Naive B cell (primary cell): ENCODE measurements around the gene DRD5. TPM values are rescaled to one million over a fixed set of nuclear protein-coding genes. Genes with fewer than 3 reads are reported as not detected.
"Not testable (repeated sequence)": the region's sequence is repeated elsewhere in the genome, so short reads cannot be mapped to it uniquely, and the experiment has no call there.

Experiments
- ATAC-seq, 2 donors: fragments of 150-1000 bp; cut with Tn5 transposase; 2 replicates each; pipeline ENCODE4 v1.10.0; 2021; ENCODE audit warnings: low read depth in 2 of 2, mild to moderate bottlenecking in 2 of 2, moderate library complexity in 2 of 2
- DNase-seq: peaks from one replicate; pipeline ENCODE4 v3.0.0; 2022
- H3K27ac Mint-ChIP-seq, 6 donors: one replicate each; pipeline ENCODE4 v1.8.0; 2020 to 2022; ENCODE audit warnings: mild to moderate bottlenecking in 6 of 6, mixed read lengths in 6 of 6, moderate library complexity in 5 of 6, inconsistent platforms in 2 of 6
- H3K27me3 Mint-ChIP-seq, 3 donors: one replicate each; pipeline ENCODE4 v1.8.0; 2021 to 2022; ENCODE audit warnings: mixed read lengths in 3 of 3, mild to moderate bottlenecking in 1 of 3
- H3K36me3 Mint-ChIP-seq, 2 donors: one replicate each; pipeline ENCODE4 v1.8.0; 2020 to 2022; ENCODE audit warnings: mixed read lengths in 2 of 2, inconsistent platforms in 1 of 2, mild to moderate bottlenecking in 1 of 2
- H3K4me1 Mint-ChIP-seq, 3 donors: one replicate each; pipeline ENCODE4 v1.8.0; 2020 to 2022; ENCODE audit warnings: mixed read lengths in 3 of 3, inconsistent platforms in 1 of 3, mild to moderate bottlenecking in 1 of 3, moderate library complexity in 1 of 3
- H3K4me3 Mint-ChIP-seq, 8 donors: one replicate each; pipeline ENCODE4 v1.8.0; 2020 to 2022; ENCODE audit warnings: mild to moderate bottlenecking in 8 of 8, mixed read lengths in 8 of 8, moderate library complexity in 8 of 8, inconsistent platforms in 2 of 8
- H3K9me3 Mint-ChIP-seq, 7 donors: one replicate each; pipeline ENCODE4 v1.8.0; 2020 to 2022; ENCODE audit warnings: mixed read lengths in 7 of 7, mild to moderate bottlenecking in 5 of 7, inconsistent platforms in 2 of 7, moderate library complexity in 1 of 7
- polyA plus RNA-seq, 6 donors: library from polyadenylated mRNA; unstranded; fragments of 300-500 nt; fragmentation: Illumina TruSeq; gene quantifications; one replicate each; pipeline ENCODE4 v1.2.3, GENCODE V29; 2021; ENCODE audit warnings: low read depth in 6 of 6

The DRD5 gene
- polyA plus RNA-seq, 6 donors from 2014 or later, result not detected

DNA sequence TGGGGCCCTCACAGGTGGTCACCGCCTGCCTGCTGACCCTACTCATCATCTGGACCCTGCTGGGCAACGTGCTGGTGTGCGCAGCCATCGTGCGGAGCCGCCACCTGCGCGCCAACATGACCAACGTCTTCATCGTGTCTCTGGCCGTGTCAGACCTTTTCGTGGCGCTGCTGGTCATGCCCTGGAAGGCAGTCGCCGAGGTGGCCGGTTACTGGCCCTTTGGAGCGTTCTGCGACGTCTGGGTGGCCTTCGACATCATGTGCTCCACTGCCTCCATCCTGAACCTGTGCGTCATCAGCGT is 652 bp downstream of the DRD5 start:
- Mint-ChIP-seq H3K27ac (no peak overlapping the region), H3K36me3 (peaks cover 0 to 22% of the 10 kb centered on the region in 2 donors)
- DNase-seq, result no peak

DNA sequence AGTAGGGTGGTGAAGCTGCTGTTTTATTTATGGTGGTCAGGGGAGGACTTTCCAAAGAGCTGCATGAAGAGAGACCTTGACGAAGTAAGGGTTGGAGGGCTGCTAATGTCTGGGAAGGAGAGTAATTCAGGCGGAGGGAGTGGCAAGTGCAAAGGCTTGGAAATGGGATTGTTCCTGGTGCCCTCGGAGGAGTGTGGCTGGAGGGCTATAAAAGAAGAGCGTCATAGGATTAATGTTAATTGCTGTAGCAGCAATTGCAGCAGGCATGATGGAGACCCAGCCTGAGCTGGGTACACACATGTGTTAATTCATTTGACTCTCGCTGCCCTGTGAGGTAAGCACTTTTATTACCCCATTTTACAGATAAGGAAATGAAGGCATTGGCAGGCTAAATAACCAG is 4.5 kb downstream of the DRD5 start:
- H3K4me1 Mint-ChIP-seq, ATAC-seq, H3K4me3 Mint-ChIP-seq, H3K27ac Mint-ChIP-seq, H3K9me3 Mint-ChIP-seq, DNase-seq: not testable (repeated sequence)
- H3K36me3 Mint-ChIP-seq, result peaks cover 0 to 13% of the 10 kb centered on the region in 2 donors
- peaks cover 36 to 44% (median 42%) of the 10 kb centered on the region in 3 donors for H3K27me3 Mint-ChIP-seq

More for the DNA sequence above, 652 bp downstream of the DRD5 start:
- Mint-ChIP-seq H3K4me1 (no peaks in the 10 kb centered on the region), H3K27me3 (peaks cover 39 to 62% (median 57%) of the 10 kb centered on the region in 3 donors), H3K4me3 (no peak overlapping the region), H3K9me3 (peaks cover 0 to 6% (median 1%) of the 10 kb centered on the region in 7 donors)
- no peak for ATAC-seq

DNA sequence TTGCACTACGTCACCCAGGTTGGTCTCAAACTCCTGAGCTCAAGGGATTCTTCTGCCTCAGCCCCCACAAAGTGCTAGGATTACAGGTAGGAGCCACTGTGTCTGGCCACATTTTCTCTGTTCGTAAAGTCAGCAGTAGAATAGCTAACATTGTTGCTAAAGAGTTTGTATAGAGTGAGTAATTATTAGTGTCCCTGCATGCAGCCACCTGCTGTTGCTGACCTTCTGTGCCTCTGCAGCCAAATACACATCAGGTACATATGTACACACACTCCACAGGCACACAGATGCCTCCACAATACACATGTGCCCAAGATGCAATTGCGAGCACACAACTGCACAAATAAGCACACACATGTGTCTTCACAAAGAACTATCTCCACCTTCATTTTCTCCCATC is 10.9 kb downstream of the DRD5 start:
- no peak for ATAC-seq
- Mint-ChIP-seq H3K27ac (no peak overlapping the region), H3K27me3 (peaks cover 7 to 27% (median 17%) of the 10 kb centered on the region in 3 donors), H3K9me3 (peaks cover 1 to 12% (median 7%) of the 10 kb centered on the region in 7 donors), H3K4me1 (no peaks in the 10 kb centered on the region), H3K36me3 (no peaks in the 10 kb centered on the region), H3K4me3 (no peak overlapping the region)
- DNase-seq, result no peak

DNA sequence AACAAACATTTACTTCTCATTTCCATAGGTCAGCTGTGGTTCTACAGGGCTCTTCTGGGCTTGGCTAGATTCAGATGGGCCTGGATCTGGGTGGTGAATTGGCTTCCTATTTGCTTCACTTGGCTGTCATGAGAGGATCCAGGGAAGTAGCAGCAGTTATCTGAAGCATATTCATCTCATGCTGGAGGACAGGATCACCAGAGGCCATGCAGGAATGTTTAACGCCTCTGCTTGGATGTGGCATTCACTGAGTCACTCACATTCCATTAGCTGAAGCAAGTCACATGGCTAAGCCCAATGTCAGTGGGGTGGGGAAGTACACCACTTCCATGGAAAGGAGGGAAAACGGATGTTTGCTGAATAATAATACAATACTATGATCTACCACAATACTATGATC is 15.2 kb downstream of the DRD5 start:
- not testable (repeated sequence) for ATAC-seq, H3K4me3 Mint-ChIP-seq, H3K36me3 Mint-ChIP-seq, H3K27ac Mint-ChIP-seq, H3K9me3 Mint-ChIP-seq, H3K4me1 Mint-ChIP-seq, DNase-seq
- peaks cover 0 to 18% (median 5%) of the 10 kb centered on the region in 3 donors for H3K27me3 Mint-ChIP-seq

DNA sequence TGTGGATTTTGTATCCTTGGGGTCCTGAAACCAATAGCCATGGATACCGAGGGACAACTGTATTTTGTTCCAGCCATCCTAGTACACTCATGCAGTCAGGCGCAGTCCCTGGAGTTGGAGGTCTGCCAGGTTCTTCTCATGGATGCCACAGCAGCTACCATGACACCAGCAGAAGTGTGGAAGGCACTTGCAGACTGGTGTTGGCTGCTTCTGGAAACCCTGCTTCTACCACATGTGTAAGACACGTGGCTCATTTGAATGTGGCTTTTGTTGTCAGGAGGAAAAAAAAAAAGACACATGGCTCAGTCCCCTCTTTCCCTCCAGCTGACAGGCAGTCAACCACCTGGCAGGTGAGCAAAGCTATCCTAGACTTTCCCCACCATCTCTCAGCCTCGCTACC is 19.4 kb downstream of the DRD5 start:
- H3K4me1 Mint-ChIP-seq, result no peaks in the 10 kb centered on the region
- no peak overlapping the region for H3K4me3 Mint-ChIP-seq
- H3K27ac Mint-ChIP-seq, result no peak overlapping the region
- peaks cover 0 to 30% (median 22%) of the 10 kb centered on the region in 3 donors for H3K27me3 Mint-ChIP-seq
- H3K36me3 Mint-ChIP-seq, result no peaks in the 10 kb centered on the region
- H3K9me3 Mint-ChIP-seq, result peaks cover 0 to 2% (median 0%) of the 10 kb centered on the region in 7 donors
- no peak for ATAC-seq
- DNase-seq, result no peak

DNA sequence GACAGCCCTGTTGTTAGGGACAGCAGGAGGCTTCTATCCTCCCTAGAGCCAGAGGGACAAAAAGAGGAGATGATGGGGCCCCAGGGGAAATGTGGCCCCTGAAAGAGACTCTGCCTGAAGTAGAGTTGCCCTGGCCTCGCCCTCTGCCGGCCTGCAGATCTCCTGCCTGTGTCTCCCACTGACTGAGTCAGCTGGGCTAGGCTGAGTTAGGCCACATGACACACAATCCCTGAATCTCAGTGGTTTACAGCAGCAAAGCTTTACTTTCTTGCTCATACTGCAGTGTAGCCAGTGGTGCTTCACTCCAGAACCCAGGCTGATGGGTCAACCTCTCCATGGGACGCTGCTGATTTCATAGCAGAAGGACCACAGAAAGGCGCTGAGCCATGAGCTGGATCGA is 23.5 kb downstream of the DRD5 start:
- H3K9me3 Mint-ChIP-seq, result no peaks in the 10 kb centered on the region
- no peak for DNase-seq
- no peaks in the 10 kb centered on the region for H3K36me3 Mint-ChIP-seq
- H3K27ac Mint-ChIP-seq, result no peak overlapping the region
- H3K27me3 Mint-ChIP-seq, result peaks cover 2 to 17% (median 14%) of the 10 kb centered on the region in 3 donors
- no peak for ATAC-seq
- no peaks in the 10 kb centered on the region for H3K4me1 Mint-ChIP-seq
- H3K4me3 Mint-ChIP-seq, result peak overlapping the region in 1 of 8 donors; percentile 53

DNA sequence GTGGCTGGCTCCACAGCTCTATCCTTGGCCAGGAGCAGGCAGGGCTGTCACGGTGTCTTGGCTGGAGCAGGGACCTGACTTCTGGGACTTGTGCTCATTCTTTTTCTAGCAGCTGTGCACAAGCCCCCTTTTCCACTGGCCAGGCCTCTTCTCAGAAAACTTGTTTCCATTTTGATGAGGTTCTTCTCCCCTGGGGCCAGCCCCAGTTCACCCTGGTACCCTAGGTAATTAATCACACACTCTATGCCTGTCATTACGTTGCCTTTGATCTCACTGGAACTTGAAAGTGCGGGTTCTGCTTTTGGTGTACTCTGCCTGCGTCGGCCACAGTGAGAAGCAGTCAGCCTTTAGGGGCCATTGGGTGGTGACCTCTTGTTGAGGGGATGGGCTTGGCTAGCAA is 26.6 kb downstream of the DRD5 start:
- peaks cover 2 to 28% (median 3%) of the 10 kb centered on the region in 3 donors for H3K27me3 Mint-ChIP-seq
- no peak for ATAC-seq
- no peaks in the 10 kb centered on the region for H3K9me3 Mint-ChIP-seq
- no peaks in the 10 kb centered on the region for H3K4me1 Mint-ChIP-seq
- H3K36me3 Mint-ChIP-seq, result no peaks in the 10 kb centered on the region
- no peak overlapping the region for H3K4me3 Mint-ChIP-seq
- DNase-seq, result no peak
- no peak overlapping the region for H3K27ac Mint-ChIP-seq

DNA sequence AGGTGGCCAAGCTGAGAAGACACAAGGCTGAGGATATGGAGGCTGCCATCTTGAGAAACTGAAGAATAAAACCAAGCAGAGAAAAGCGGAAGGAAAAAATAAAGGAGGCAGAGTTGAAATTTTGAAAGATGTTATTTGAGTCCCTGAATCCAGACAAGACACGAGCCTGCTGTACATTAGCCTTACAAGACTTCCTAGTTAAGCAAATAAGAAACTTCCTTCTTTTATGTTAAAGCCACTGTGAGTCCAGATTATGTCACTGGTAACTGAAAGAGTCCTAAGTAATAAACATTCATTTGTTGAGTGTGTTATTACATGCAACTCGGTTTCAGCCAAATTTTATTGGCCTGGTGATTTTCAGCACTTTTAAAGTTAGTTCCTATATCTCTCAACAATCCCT is 30.4 kb downstream of the DRD5 start:
- Mint-ChIP-seq H3K27ac (no peak overlapping the region), H3K4me3 (no peak overlapping the region), H3K36me3 (no peaks in the 10 kb centered on the region), H3K9me3 (peaks cover 0 to 3% (median 0%) of the 10 kb centered on the region in 7 donors), H3K4me1 (no peaks in the 10 kb centered on the region), H3K27me3 (peaks cover 0 to 15% (median 8%) of the 10 kb centered on the region in 3 donors)
- ATAC-seq (no peak), DNase-seq (no peak)

DNA sequence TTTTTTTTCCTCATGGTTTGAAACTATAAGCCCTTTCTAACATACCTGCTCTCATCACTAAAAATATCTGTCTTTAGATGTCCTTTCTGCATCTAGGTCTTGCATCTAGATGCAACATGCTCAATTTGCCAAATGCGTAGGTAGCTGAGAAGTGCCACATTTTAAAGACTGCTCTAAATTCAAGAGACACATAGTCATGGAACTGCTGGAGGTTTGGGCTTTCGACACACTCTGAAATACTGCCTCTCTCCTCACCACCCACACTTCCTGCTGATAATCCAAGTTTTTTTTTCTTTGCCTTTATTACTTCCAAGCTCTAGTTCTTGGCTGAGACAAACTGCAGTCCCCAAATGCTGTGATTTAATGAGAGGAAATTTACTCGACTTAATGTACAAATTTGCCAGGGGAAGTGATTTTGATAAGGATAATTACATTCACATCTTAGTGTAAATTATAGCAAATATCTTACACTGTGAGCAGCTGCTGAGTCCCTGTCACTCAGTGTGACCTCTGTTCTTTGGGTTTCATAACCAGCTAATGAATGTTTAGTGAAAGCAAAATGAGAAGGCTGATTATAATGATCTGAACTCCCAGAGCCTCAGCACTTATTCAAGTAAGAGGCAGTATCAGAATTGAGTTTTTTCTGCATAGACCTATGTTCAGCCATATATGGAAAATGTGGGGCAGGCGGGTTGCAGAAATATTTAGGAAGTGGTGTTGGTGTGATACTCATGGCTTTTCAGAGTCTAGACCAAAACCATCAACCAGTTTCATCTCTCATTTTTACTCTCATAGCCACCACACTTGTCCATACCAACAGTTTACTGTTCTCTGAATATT is 31.3 kb downstream of the DRD5 start:
- H3K27ac Mint-ChIP-seq, result no peak overlapping the region
- DNase-seq, result no peak
- no peak for ATAC-seq
- peaks cover 0 to 15% (median 11%) of the 10 kb centered on the region in 3 donors for H3K27me3 Mint-ChIP-seq
- peaks cover 0 to 3% (median 0%) of the 10 kb centered on the region in 7 donors for H3K9me3 Mint-ChIP-seq
- H3K4me3 Mint-ChIP-seq, result no peak overlapping the region
- H3K36me3 Mint-ChIP-seq, result no peaks in the 10 kb centered on the region
- no peaks in the 10 kb centered on the region for H3K4me1 Mint-ChIP-seq

DNA sequence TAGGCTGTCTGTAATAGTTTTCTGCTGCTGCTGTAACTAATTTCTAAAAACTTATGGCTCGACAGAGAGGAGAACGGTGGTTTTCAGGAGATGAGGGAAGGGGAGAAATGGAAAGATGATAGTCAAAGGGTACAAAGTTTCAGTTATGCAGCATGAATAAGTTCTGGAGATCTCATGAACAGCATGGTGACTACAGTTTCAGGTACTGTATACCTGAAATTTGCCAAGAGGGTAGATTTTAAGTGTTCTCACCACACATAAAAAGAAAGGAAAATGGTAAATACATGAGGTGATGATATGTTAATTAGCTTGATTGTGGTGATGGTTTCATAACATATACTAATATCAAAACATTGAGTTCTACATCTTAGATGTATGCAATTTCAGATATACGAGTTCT is 34.9 kb downstream of the DRD5 start:
- H3K27ac Mint-ChIP-seq, result no peak overlapping the region
- no peaks in the 10 kb centered on the region for H3K4me1 Mint-ChIP-seq
- no peak for DNase-seq
- H3K27me3 Mint-ChIP-seq, result peaks cover 0 to 10% (median 4%) of the 10 kb centered on the region in 3 donors
- H3K9me3 Mint-ChIP-seq, result peaks cover 0 to 8% (median 3%) of the 10 kb centered on the region in 7 donors
- no peak for ATAC-seq
- no peak overlapping the region for H3K4me3 Mint-ChIP-seq
- no peaks in the 10 kb centered on the region for H3K36me3 Mint-ChIP-seq

DNA sequence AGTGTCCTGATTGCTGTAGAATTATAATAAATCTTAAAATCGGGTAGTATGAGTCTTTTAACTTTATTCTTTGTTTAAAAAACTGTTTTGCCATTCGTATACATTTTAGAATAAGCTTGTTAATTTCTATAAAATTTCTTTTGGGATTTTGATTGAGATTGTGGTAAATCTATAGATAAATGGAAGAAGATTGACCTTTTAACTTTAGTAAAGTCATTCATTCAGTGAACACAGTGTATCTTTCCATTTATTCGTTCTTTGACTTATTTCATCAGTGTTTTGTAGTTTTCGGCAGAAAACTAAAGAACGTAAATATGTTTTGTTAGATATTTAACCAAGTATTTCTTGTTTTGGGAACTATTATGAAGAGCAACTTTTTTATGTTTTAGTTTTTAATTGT is 38.9 kb downstream of the DRD5 start:
- Mint-ChIP-seq H3K9me3 (peaks cover 0 to 8% (median 3%) of the 10 kb centered on the region in 7 donors), H3K36me3 (no peaks in the 10 kb centered on the region), H3K4me1 (no peaks in the 10 kb centered on the region), H3K27me3 (peaks cover 6 to 23% (median 9%) of the 10 kb centered on the region in 3 donors), H3K27ac (no peak overlapping the region), H3K4me3 (no peak overlapping the region)
- DNase-seq (no peak), ATAC-seq (no peak)

DNA sequence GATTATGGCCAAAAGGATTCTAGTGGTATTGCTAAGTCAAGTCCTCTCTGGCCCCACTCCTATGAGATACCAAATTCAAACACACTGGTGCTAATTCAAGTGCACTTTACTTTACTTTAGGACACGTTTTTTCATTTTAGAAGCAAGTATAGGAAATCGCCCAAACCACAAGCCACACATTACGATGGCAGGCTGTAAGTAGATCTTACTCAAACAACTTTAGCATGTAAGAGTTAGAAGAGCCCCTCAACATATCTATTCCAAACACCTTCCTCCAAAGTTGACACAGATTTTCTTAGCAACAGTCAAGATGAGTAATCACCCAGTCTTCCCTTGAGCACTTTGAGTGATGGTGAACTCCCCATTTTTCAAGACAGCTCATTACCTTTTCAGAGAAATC is 43.6 kb downstream of the DRD5 start:
- DNase-seq, result no peak
- Mint-ChIP-seq H3K27me3 (peaks cover 10 to 28% (median 21%) of the 10 kb centered on the region in 3 donors), H3K27ac (no peak overlapping the region), H3K36me3 (no peaks in the 10 kb centered on the region), H3K4me1 (no peaks in the 10 kb centered on the region), H3K4me3 (no peak overlapping the region), H3K9me3 (no peaks in the 10 kb centered on the region)
- ATAC-seq, result no peak

DNA sequence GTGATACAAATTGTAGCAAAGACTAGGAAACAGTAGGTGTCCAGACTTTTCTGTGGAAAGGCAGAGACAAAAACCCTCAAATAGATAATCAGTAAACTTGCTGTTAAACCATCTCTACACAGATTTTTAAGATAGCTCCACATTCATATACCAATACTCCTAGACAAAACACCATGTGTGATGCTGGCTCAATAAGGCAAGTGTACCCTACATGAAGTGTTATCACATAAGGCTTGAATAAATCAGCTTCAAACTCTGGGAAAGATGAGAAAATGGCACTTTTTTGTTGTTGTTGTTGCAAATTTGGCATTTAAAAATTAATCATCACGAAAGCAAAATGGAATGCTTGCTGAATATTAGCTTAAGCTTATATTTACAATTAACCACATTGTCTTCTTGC is 45.1 kb downstream of the DRD5 start:
- Mint-ChIP-seq H3K27ac (no peak overlapping the region), H3K4me3 (no peak overlapping the region), H3K9me3 (peaks cover 0 to 3% (median 0%) of the 10 kb centered on the region in 7 donors), H3K4me1 (no peaks in the 10 kb centered on the region), H3K27me3 (peaks cover 10 to 28% (median 20%) of the 10 kb centered on the region in 3 donors), H3K36me3 (no peaks in the 10 kb centered on the region)
- DNase-seq (no peak), ATAC-seq (no peak)

DNA sequence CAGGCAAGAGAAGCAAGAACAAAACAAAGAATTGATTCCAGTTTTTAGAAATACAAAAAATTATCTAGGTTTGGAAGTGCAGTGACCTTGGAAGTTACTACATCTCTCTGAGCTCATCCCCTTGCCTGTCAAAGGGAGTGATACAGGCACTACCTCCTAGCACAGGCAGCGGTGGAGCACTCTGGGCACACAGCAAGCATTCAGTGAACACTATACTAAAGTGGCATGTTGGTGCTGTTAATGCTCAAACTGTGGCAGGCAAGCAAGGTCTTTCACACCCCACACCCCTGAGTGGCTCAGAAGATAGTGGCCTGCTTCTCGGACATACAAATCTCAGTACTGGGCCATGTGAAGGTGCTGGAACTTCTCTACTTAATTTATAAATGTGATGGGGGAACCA is 51.2 kb downstream of the DRD5 start:
- DNase-seq (no peak), ATAC-seq (no peak)
- Mint-ChIP-seq H3K36me3 (no peaks in the 10 kb centered on the region), H3K27ac (no peak overlapping the region), H3K4me3 (peak overlapping the region in 1 of 8 donors; percentile 69), H3K9me3 (peaks cover 0 to 7% (median 0%) of the 10 kb centered on the region in 7 donors), H3K27me3 (peaks cover 0 to 16% (median 14%) of the 10 kb centered on the region in 3 donors), H3K4me1 (no peaks in the 10 kb centered on the region)
